HG03460 (cell line): Measurements from ENCODE around the gene MAD1L1.
"Not testable (repeated sequence)": the region's sequence is repeated elsewhere in the genome, so short reads cannot be mapped to it uniquely, and the experiment has no call there.

ENCODE experiments used
- ATAC-seq: cut with Tn5 transposase; IDR thresholded peaks from one replicate; pipeline ENCODE4 v1.9.1; 2021; ENCODE audit not compliant: unreplicated experiment

The MAD1L1 gene

GRCh38 chr7:1860881-1861798 lies 371.6 kb downstream of the MAD1L1 start:
- ATAC-seq = not testable (repeated sequence)

- no peak for ATAC-seq
Measured at GRCh38 chr7:1859266-1860035, 373.3 kb downstream of the MAD1L1 start.

- ATAC-seq = no peak
Measured at GRCh38 chr7:1858435-1859265, 374.1 kb downstream of the MAD1L1 start.

- ATAC-seq = no peak
Measured at GRCh38 chr7:1857487-1858421, 375.0 kb downstream of the MAD1L1 start.

GRCh38 chr7:1856888-1857441 lies 375.8 kb downstream of the MAD1L1 start:
- ATAC-seq = no peak

GRCh38 chr7:1856161-1856887 lies 376.4 kb downstream of the MAD1L1 start:
- no peak for ATAC-seq

GRCh38 chr7:1855725-1856160 lies 377.0 kb downstream of the MAD1L1 start:
- no peak for ATAC-seq

- ATAC-seq = no peak
Measured at GRCh38 chr7:1854866-1855724, 377.6 kb downstream of the MAD1L1 start.

GRCh38 chr7:1853986-1854865 lies 378.5 kb downstream of the MAD1L1 start:
- no peak for ATAC-seq

- no peak for ATAC-seq
Measured at GRCh38 chr7:1853431-1853985, 379.2 kb downstream of the MAD1L1 start.

- no peak for ATAC-seq
Measured at GRCh38 chr7:1852517-1853430, 380.0 kb downstream of the MAD1L1 start.

- ATAC-seq = no peak
Measured at GRCh38 chr7:1851721-1852516, 380.8 kb downstream of the MAD1L1 start.

GRCh38 chr7:1850976-1851571 lies 381.7 kb downstream of the MAD1L1 start:
- no peak for ATAC-seq

- ATAC-seq = no peak
Measured at GRCh38 chr7:1850111-1850975, 382.4 kb downstream of the MAD1L1 start.
